Stimulated activated CD4-positive, alpha-beta T cell treated with anti-CD3 and anti-CD28 coated beads, Interleukin-1b, Interleukin-23, amount 100 ng/mL, for 24 hours (primary cell): ENCODE data around the gene EEF1G.
"Not testable (repeated sequence)": the region's sequence is repeated elsewhere in the genome, so short reads cannot be mapped to it uniquely, and the experiment has no call there.

ENCODE experiments used
- DNase-seq, 4 experiments: peaks; one replicate each; pipeline ENCODE4 v3.0.0-alpha.2; 2020; ENCODE audit warnings: low read depth in 4 of 4, low spot score in 1 of 4

Gene EEF1G

GRCh38 chr11:62556108-62556874 lies 17.4 kb downstream of the EEF1G start:
- DNase-seq: peak in 2 of 4 experiments; percentile 54 to 74

- DNase-seq: no peak
These were observed 18.1 kb downstream of the EEF1G start for GRCh38 chr11:62555464-62556107.

GRCh38 chr11:62554387-62555167 lies 19.1 kb downstream of the EEF1G start:
- no peak for DNase-seq

GRCh38 chr11:62553839-62554361 lies 19.8 kb downstream of the EEF1G start:
- no peak for DNase-seq

- DNase-seq: no peak
These were observed 20.4 kb downstream of the EEF1G start for GRCh38 chr11:62553080-62553838.

- DNase-seq: no peak
These were observed 21.1 kb downstream of the EEF1G start for GRCh38 chr11:62552485-62553079.

GRCh38 chr11:62550478-62550877 lies 23.2 kb downstream of the EEF1G start:
- DNase-seq: not testable (repeated sequence)

GRCh38 chr11:62548545-62549335 lies 25.0 kb downstream of the EEF1G start:
- no peak for DNase-seq

GRCh38 chr11:62547691-62548281 lies 25.9 kb downstream of the EEF1G start:
- DNase-seq: no peak

- no peak for DNase-seq
These were observed 26.6 kb downstream of the EEF1G start for GRCh38 chr11:62546929-62547625.

GRCh38 chr11:62546244-62546928 lies 27.3 kb downstream of the EEF1G start, which contains the start of gene AHNAK:
AHNAK (minus strand) TSS chr11:62546806; CDS start chr11:62536098, 10,708 bp downstream.
- peak in 1 of 4 experiments; percentile 57 for DNase-seq

- DNase-seq: peak in 1 of 4 experiments; percentile 55
These were observed 28.1 kb downstream of the EEF1G start for GRCh38 chr11:62545437-62546243.

GRCh38 chr11:62544581-62545436 lies 28.9 kb downstream of the EEF1G start:
- DNase-seq: no peak

GRCh38 chr11:62543680-62544444 lies 29.8 kb downstream of the EEF1G start:
- DNase-seq: no peak
